GM21786 (cell line): ENCODE data around the gene NLN.
"Not testable (repeated sequence)": the region's sequence is repeated elsewhere in the genome, so short reads cannot be mapped to it uniquely, and the experiment has no call there.

Experiments
- ATAC-seq: cut with Tn5 transposase; IDR thresholded peaks from one replicate; pipeline ENCODE4 v1.9.1; 2021; ENCODE audit not compliant: unreplicated experiment

Gene NLN

DNA sequence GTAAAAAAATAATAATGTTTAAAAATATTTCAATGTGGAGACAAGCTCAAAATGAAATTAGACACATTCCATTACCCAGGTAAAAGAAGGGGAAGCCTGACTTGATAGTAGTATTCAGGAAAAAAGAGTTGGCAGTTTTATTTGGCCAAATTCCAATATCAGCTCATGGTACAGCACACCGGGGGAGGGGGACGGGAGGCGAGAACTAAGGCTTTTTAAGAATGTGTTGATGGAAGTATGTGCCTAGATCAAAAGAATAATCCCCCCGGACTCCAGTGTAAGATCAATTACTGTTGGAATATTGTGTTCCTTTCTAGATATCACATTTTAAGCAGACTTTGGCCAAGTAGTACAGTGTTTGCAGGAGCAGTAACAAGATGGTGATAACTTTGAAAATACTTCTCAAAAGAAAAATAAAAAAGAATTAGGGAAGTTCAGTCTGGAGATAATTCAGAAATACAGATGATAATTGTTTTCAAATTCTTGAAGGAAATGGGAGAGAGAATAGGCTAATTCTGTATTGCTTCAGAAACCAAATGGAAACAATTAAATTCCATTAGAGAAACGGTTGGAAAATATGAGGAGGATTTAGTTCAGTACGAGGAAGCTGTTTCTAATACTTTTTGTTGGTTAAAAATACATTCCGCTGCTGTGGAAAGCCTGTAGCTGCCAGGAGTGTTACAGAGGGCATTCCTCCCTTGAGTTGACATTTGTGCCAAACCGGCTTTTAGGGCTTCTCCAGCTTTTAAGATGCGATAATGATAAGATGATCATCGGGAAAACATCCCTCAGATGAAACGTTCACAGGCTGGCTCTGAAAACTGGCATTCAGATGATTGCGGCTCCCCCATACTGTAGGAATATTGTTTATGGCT is 106.3 kb downstream of the NLN start:
- no peak for ATAC-seq

DNA sequence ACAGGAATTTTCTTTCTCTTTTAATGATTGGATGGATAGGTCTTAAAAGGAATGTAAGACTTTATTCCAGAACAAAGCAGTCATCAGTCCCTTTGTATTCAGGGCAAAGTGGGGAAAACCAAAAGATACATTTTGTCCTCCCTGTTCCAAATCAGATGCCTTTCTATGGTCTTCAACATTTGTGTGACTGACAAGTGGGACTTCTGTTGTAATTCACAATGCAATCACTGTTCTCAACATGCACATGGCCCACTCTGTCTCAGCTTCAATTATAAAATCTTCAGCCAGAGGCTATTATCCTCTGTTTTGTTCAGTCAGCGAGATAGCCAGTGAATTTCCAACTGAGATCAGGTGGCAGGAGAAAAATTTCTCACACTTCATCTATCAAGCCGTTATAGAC is 108.9 kb downstream of the NLN start:
- no peak for ATAC-seq

DNA sequence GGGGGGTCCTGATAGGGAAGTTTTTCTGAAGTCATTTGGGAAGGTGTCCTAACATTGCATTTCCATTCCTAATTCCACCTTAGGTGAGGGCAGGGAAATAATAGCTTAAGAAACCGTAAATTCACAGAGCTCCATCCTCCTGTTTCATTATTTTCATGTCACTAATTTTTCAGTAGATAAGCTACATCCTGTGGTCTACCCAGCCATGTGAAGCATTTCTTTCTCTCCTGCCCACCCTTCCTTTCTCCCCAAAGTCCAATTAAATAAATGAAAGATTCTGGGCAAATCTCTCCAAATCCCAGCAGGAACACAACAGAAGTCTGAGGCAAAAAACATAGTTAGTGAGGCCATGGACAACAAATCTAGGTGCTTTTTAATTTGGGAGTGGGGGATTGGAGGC is 109.3 kb downstream of the NLN start:
- ATAC-seq = no peak

DNA sequence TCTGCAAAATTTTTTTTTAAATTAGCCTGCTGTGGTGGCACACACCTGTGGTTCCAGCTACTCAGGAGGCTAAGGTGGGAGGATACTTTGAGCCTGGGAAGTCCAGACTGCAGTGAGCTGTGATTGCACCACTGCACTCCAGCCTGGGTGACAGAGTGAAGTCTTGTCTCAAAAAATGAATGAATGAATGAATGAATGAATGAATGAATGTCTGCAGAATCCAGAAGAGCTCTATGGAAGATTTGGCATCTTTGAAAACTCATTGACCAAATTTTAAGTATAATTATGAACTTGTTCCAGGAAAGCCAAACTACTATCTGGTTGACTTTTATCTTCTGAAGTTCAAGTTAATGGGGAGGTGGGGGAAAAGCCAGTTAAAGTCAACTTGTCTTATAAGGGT is 110.1 kb downstream of the NLN start:
- ATAC-seq = no peak

DNA sequence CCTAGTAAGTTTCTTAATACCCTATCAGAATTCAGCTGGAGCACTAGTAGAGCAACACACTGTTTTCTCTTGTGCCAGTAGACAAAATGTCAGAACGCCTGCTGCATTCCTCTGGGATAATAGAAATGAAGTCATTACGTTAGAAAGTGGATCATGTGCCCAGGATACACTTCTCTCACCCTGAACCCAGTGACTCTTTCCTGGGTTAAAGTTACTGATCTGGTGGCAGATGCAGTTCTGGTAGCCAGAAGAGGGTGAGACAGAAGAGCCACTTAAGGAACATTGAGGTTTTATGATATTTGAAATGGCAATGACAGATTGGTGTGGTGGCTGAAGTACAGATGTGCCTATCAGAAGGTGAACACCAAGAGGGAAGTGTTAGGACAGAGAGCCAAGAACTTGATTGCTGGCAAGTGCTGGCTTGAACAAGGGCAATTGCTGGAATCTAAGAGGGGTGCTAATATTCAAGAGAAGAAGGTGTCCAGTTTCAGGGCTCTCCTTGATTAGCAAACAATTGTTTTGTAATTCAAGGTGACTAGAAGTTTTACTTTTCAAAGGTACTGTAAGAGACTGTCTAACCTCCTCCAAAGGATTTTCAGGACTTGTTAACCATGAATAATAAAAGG is 110.7 kb downstream of the NLN start:
- ATAC-seq = no peak

DNA sequence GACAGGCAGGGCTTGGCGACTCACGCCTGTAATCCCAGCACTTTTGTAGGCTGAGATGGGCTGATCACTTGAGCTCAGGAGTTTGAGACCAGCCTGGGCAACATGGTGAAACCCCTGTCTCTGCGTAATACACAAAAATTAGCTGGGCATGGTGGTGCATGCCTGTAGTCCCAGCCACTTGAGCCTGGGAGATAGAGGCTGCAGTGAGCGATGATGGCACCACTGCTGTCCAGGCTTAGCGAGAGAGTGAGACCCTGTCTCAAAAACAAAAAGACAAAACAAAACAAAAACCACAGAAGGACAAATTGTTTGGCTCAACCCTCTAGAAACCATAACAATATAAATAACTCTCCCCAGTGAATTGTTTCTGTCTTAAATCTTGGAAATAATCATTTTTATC is 111.8 kb downstream of the NLN start:
- no peak for ATAC-seq

DNA sequence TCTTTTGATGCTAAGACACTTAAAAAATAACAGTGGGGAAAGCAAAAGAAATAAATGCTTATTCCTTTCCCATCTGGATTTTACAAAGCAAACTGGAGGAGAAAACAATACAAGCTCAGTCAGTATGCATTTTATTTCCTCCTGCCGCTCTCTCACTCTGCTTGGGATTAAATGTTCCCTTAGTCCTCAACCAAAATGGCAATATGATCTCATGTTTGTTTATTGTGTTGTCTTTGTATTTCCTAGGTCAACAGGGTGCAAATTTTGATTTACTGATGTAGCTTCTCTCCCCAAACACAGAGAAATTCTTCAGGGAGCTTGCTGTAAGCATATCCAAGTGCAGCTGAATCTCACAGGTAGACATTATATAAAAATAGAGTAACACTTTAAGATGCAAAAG is 112.3 kb downstream of the NLN start:
- ATAC-seq = no peak

DNA sequence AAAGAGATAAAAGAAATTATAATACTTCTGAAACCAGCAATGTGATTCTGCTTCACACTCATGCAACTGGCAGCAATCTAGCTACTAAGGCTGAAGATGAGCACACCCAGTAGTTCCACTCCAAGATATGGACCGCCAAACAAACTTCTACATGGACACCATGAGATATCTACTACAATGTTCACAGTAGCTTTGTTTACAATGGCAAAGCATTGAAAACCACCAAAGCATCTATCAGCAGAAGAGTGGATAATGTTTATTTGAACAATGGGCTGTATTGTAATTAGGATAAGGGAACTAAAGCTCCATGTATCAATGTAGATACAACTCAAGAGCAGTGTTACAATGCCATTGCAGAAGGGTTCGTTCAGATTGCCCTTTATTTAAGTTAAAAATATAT is 113.2 kb downstream of the NLN start:
- no peak for ATAC-seq

DNA sequence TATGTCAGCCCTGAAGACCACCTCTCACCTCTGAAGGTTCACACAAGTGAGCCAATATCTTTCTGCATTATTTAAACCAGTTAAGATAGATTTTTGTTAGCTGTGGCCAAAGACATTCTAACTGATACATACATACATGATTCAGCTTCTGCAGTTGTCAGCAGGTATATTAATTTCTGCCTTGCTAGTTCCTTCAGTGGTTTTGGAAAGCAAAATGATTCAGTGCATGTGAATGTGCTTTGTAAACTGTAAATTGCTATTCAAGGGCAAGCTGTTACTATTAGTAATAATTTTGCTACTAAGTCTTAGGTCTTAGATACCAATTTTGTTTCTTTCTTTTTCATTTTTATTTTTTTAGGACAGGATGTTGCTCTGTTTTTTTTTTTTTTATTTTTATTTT is 115.1 kb downstream of the NLN start:
- no peak for ATAC-seq

DNA sequence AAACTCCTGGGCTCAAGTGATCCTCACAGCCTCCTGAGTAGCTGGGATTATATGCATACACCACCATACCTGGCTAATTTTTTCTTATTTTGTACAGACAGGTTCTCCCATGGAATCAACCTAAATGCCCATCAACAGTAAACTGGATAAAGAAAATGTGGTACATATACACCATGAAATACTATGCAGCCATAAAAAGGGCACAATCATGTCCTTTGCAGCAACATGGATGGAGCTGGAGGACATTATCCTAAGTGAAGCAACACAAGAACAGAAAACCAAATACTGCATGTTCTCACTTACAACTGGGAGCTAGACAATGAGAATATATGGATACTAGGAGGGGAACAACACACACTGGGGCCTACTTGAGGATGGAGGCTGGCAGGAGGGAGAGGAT is 117.2 kb downstream of the NLN start:
- ATAC-seq = not testable (repeated sequence)

DNA sequence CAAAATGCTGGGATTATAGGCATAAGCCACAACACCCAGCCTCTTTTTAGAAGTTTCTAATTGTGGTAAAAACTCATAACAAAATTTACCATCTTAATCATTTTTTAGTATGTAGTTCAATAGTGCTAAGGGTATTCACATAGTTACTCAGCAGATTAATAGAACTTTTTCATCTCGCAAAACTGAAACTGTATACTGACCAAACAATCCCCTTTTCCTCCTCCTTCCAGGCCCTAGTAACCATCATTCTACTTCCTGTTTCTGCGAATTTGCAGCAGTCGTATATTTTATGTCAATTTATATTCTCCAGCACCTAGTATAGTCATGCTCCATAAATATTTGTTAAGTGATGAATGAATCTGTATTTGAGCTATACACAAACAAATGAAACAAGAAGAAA is 118.1 kb downstream of the NLN start:
- ATAC-seq = no peak

DNA sequence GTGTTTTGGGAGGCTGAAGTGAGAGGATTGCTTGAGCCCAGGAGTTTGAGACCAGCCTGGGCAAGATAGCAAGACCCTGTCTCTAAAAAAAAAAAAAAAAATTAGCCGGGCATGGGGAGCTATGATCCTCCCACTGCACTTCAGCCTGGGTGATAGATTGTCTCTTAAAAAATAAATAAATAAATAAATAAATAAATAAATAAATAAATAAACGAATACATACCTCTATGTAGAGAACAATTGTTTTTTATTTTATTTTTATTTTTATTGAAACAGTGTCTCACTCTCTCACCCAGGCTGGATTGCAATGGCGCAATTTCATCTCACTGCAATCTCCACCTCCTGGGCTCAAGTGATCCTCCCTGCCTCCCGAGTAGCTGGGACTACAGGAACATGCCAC is 122.8 kb downstream of the NLN start:
- not testable (repeated sequence) for ATAC-seq

DNA sequence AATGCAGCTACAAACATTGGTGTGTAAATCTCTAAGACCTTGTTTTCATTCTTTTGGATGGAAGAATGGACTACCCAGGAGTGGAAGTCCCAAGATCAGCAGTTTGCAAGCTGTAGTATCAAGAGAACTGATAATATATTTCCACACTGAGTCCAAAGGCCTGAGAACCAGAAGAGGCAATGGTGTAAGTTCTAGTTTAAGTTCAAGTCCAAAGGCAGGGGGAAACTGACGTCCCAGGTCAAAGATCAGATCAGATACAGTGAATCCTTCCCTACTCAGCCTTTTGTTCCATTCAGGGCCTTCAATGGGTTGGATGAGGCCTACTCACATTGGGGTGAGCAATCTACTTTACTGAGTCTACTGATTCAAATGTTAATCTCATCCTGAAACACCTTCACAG is 124.1 kb downstream of the NLN start:
- no peak for ATAC-seq

DNA sequence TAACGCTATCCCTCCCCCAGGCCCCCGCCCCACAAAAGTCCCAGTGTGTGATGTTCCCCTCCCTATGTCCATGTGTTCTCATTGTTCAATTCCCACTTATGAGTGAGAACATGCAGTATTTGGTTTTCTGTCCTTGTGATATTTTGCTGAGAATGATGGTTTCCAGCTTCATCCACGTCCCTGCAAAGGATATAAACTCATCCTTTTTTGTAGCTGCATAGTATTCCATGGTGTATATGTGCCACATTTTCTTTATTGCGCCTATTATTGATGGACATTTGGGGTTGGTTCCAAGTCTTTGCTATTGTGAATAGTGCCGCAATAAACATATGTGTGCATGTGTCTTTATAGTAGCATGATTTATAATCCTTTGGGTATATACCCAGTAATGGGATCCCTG is 125.0 kb downstream of the NLN start:
- ATAC-seq = not testable (repeated sequence)

DNA sequence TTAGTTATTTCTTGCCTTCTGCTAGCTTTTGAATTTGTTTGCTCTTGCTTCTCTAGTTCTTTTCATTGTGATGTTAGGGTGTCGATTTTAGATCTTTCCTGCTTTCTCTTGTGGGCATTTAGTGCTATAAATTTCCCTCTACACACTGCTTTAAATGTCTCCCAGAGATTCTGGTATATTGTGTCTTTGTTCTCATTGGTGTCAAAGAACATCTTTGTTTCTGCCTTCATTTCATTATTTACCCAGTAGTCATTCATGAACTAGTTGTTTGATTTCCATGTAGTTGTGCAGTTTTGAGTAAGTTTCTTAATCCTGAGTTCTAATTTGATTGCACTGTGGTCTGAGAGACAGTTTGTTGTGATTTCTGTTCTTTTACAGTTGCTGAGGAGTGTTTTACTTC is 127.9 kb downstream of the NLN start:
- not testable (repeated sequence) for ATAC-seq

DNA sequence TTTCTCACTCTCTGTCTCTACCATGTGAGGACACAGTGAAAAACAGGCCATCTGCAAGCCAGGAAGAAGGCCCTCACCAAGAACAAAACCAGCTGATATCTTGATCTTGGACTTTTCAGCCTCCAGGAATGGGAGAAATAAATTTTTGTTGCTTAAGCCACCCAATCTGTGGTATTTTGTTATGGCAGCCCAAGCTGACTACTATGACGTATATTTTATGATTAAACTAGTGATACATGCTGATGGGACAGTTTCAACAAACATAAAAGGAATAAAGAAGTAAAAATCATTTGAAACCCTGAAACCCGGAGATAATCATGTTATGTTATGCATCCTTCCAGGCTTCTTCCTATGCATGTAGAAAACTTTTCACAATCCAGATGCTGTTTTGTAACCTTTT is 132.9 kb downstream of the NLN start:
- ATAC-seq = no peak

DNA sequence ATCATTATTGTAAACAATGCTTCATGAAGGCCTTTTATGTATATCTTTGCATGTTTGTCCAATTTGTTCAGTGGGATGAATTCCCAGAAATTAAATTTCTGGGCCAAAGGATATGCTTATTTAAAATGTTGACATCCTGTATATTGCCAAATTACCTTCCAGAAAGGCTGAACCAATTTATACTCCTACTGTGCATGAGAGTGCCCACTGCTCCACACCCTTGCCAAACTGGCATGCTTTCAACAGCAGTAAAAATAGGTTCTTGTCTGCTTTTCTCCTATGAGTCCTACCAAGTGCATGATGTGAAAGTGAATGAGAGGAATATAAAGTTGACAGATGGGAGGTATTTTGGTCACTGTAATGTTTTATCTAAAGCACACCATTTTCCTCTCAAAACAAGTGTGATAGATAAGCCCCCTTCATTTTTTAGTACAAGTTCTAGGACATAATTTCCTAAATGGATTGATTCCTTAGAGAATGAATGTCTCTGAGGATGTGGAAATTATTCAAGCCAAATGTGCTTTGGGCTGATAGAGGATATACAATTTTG is 133.8 kb downstream of the NLN start:
- no peak for ATAC-seq

DNA sequence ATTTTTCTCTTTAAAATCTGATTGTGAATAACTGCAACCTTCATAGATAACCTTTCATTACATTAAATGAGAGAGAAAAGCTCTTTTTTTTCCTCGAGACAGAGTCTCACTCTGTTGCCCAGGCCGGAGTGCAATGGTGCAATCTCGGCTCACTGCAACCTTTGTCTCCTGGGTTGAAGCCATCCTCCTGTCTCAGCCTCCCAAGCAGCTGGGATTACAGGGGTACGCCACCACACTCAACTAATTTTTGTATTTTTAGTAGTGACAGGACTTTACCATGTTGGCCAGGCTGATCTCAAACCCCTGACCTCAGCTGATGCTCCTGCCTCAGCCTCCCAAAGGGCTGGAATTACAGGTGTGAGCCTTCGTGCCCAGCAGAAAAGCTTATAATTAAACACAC is 134.5 kb downstream of the NLN start:
- ATAC-seq = no peak

DNA sequence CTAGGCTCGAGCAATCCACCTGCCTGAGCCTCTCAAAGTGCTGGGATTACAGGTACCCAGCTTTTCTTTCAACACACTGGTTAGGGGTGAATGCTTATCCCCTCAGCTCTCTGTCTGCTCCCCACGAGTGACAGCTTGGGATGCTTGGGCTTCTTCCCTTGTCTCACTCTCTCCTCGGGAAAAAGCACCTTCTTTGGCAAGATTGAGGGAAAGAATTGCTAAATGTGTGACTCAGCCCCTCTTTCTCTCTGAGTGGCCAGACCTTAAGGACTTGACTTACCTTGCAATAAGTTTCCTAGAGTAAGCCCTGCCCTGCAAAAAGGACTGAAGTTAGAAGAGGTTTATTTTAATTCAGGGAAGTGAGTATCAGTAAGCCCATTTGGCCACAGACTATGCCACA is 136.3 kb downstream of the NLN start:
- ATAC-seq = no peak

DNA sequence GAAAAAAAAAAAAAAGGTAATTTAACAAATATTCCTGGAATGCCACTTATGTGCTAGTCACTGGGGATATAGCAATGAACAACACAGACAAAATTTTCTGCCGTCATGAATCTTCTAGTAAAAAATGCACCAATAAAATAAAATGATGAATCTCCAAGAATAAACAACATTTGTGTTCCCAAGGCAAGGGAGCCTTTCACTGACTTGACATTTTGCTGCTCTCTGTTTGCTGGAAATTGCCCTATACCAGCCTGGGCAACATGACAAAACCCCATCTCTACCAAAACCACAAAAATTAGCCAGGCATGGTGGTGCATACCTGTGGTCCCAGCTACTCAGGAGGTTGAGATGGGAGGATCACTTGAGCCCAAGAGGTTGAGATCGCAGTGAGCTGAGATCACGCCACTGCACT is 139.8 kb downstream of the NLN start:
- ATAC-seq = no peak

DNA sequence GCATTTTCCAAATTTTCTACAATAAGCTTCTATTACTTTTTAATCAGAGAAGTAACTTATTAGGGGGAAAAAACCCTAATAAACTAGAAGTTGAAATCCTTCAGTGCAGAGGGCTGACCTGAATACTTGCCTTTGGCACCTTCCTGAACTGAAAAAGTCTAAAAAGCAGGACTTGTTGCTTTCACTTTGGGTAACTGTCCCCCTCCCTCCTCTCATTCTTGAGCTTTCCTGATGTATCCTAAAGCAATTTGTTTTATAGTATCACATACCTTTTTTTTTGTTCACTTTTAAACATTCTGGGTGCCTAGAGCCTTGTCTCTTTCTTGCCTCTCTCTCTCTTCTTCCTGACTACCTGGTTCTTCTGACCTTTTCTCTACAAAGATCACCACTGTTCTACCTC is 140.4 kb downstream of the NLN start:
- ATAC-seq = no peak

DNA sequence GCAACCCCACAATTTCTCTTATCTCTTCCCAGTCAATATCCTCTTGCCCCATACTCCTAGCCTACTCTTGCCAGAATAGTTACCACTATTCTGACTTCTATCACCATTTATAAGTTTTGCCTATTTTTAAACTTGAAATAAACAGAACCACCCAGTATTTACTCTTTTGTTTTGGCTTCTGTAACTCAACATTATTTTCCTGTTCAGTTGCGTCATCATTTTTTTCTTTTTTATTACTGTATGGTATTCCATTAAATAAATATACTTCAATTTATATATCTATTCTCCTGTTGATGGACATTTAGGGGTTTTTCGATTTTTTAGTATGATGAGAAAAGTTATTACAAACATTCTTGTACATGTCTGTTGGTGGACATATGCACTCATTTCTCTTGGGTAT is 141.7 kb downstream of the NLN start:
- no peak for ATAC-seq
